ENCODE measurements around the gene WDR64. TPM values are rescaled to one million over a fixed set of nuclear protein-coding genes. Genes with fewer than 3 reads are reported as not detected.

WDR64 gene
- total and polyA plus RNA-seq, 2 of the 13 experiments (the other 11 are each of a cell fraction or from before 2014, with no cell fraction given): not detected

DNA sequence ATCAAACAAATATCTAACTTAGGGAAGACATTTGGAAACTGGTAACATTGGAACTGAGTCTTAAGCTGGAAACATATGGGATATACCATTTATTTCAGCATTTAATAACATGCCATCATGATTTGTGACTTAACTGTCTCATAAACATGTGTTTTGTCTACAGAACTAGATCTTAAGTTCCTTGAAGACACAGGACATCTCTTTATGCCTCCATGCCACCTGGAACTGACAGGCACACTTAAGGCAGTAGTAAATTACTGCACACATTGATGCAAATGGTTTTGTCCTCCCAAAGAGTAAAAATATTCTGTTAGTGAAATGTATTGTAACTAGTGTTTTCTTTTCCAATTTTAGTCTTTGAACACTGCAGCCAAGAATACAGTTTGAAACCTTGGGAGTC lies 194.3 kb downstream of the WDR64 start (continued):
- TF ChIP-seq KAT7 (CRISPR knock-in tag; IDR thresholded peaks at IDR 0.05; ENCODE audit: borderline replicate concordance) (no peak), NR2C2 (CRISPR knock-in tag; IDR thresholded peaks at IDR 0.05; ENCODE audit: borderline replicate concordance) (no peak), ZFP90 (CRISPR knock-in tag; IDR thresholded peaks at IDR 0.05; ENCODE audit: borderline replicate concordance) (no peak)

DNA sequence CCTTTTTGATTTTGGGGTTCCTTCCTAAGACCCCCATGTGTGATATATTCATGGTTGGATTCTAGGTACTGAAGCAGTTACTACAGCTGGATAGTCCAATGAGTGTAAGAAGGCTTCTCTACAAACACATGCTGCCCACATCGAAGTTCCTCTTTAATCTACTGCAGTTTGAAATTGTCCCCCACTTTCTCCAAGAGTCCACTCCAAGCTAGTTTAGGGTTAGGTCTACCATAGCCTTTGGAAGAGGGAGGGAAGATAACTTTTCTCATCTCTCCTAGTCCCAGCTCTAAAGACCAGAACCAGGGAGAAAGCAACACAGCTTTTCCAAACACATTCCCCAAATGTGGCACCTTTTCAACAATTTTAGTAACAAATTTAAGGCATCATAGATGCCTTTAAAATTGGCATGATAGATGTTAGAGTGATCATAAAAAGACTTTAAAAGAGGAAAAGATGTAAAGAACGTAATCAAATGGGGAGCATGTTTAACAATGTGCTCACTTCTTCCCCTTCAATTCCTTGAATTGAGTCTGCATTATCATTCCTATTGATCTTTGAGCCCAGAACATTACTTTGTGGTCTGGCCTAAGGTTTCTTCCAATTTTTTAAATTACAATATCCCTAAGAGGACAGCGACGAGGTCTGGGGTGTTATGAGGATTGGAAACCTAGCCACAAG lies 194.9 kb downstream of the WDR64 start:
- no peaks in the 10 kb centered on the region for H3K36me3 ChIP-seq (replicated peaks in 1 of 2; ENCODE audit: control insufficient read depth in 1 of 2, insufficient read depth in 2 of 2, low read length in 2 of 2)
- H3K4me1 ChIP-seq (ENCODE audit: insufficient read depth, low read length): peaks cover 29% of the 10 kb centered on the region
- ChIA-PET CTCF (ENCODE audit: low intra/inter-chr PET ratio, low total read pairs) (no interaction called here), POLR2A (interaction anchor here (1.8 kb wide), 1 partner anchor 206 kb away, joined by 10 read pairs; the partner anchor contains the start of genes CHML and OPN3)
- H4K20me1 ChIP-seq (ENCODE audit: insufficient read depth, low read length): no peaks in the 10 kb centered on the region
- peak overlapping the region; percentile 79 for H2AFZ ChIP-seq (ENCODE audit: low read length)
- 53% methylated on average over 4 of the region's 4 CpGs for WGBS (ENCODE audit: low lambda C conversion rate)
- TF ChIP-seq, protein P1, sequence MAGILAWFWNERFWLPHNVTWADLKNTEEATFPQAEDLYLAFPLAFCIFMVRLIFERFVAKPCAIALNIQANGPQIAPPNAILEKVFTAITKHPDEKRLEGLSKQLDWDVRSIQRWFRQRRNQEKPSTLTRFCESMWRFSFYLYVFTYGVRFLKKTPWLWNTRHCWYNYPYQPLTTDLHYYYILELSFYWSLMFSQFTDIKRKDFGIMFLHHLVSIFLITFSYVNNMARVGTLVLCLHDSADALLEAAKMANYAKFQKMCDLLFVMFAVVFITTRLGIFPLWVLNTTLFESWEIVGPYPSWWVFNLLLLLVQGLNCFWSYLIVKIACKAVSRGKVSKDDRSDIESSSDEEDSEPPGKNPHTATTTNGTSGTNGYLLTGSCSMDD (CRISPR knock-in tag; IDR thresholded peaks at IDR 0.05): no peak
- no peak for TF ChIP-seq GZF1 (CRISPR knock-in tag; IDR thresholded peaks at IDR 0.05)
- TF ChIP-seq, protein P2, sequence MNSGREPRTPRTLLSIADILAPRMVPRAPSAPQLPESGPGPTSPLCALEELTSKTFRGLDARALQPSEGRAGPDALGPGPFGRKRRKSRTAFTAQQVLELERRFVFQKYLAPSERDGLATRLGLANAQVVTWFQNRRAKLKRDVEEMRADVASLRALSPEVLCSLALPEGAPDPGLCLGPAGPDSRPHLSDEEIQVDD (CRISPR knock-in tag; IDR thresholded peaks at IDR 0.05; ENCODE audit: borderline replicate concordance): no peak
- peak overlapping the region; percentile 90 to 99 (median 97); a peak in 5 of 6 replicates for H3K4me3 ChIP-seq (replicated peaks in 1 of 3; ENCODE audit: insufficient read depth in 1 of 3, low read depth in 2 of 3, low read length in 3 of 3)
- H3K27me3 ChIP-seq (ENCODE audit: control insufficient read depth in 1 of 2, insufficient read depth in 2 of 2, low read length in 2 of 2): no peaks in the 10 kb centered on the region; a peak in 1 of 5 replicates
- no peaks in the 10 kb centered on the region for H3K9me3 ChIP-seq (ENCODE audit: low read length)
- in situ Hi-C loops (cut with HindIII; ENCODE audit: extremely low pct_ligation_motif_present, low pct_unique_long_range_greater_than_20kb): no loop called here
- peaks cover 2% of the 10 kb centered on the region for H3K79me2 ChIP-seq (ENCODE audit: insufficient read depth, low read length)
- no peak for ATAC-seq
- no peak for FAIRE-seq
- DNase-seq (ENCODE audit: low spot score): no peak
- no peak overlapping the region for H3K27ac ChIP-seq (ENCODE audit: extremely low read length, insufficient read depth, low read length)
- H3K9ac ChIP-seq (ENCODE audit: insufficient read depth, low read depth, low read length): peak overlapping the region; percentile 79
- BruUV-seq (replicated peaks): no TSS peak
- intact Hi-C loops (cut with micrococcal nuclease; ENCODE audit: unreplicated experiment): no loop called here
- peak overlapping the region; percentile 82 for H3K4me2 ChIP-seq (ENCODE audit: low read depth, low read length)
